ENCODE data around the gene ZDHHC17.
A peak's percentile ranks its signal among the peaks of the same experiment; 100 is the strongest.
"Not testable (repeated sequence)": the region's sequence is repeated elsewhere in the genome, so short reads cannot be mapped to it uniquely, and the experiment has no call there.

Gene ZDHHC17, protein sequence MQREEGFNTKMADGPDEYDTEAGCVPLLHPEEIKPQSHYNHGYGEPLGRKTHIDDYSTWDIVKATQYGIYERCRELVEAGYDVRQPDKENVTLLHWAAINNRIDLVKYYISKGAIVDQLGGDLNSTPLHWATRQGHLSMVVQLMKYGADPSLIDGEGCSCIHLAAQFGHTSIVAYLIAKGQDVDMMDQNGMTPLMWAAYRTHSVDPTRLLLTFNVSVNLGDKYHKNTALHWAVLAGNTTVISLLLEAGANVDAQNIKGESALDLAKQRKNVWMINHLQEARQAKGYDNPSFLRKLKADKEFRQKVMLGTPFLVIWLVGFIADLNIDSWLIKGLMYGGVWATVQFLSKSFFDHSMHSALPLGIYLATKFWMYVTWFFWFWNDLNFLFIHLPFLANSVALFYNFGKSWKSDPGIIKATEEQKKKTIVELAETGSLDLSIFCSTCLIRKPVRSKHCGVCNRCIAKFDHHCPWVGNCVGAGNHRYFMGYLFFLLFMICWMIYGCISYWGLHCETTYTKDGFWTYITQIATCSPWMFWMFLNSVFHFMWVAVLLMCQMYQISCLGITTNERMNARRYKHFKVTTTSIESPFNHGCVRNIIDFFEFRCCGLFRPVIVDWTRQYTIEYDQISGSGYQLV
- total RNA-seq, result 36.3 to 84.9 (median 52.3) reads per million in 9 experiments

DNA sequence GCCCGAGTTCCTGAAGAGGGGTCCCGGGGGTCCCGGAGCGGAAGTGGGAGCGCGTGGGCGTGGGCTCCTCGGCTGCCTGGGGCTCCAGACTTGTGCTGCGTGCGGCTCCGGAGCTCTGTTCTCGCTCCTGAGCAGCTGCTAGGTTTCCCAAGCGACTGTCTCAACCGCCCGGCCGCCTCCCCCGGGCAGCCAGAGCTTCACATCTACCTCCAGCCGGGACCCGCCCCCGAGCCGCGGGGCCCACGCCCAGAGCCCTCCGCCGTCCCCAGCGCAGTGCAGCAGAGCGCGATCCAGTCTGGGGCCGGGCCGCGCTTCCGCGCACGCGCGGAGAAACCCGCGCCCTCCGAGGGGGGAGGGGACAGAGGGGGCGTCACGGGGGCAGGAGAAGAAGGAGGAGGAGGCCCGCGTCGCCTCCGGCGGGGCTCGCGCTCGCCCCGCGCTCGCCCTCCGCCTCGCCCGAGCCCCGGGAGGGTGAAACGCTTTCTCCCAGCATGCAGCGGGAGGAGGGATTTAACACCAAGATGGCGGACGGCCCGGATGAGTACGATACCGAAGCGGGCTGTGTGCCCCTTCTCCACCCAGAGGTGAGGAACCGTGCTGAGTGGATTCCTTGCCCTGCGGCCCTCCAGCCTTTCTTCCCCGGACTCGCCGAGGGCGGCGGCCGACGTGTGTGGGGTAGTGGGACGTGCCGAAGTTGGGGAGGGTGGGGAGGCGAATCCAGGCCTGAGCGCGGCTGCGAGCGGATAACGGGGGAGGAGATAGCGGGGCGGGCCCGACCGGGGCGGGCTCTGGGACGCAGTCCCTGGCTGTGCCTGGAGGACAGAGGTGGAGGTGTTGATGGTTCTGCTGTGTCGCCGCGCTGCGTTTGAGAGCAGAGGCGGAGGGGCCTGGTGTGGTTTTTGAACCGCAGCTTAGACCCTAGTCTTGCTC, at the start of gene ZDHHC17:
ZDHHC17 (plus strand) TSS at position 370 of the 930 bp plus-strand sequence; CDS start at position 492, 122 bp downstream.
- ATAC-seq (replicated peaks), result peak; percentile 83
- Mint-ChIP-seq H3K27me3 (no peaks in the 10 kb centered on the region), H3K9me3 (no peaks in the 10 kb centered on the region), H3K4me1 (ENCODE audit: low read depth in 2 of 2) (peaks cover 15 to 36% of the 10 kb centered on the region in 2 donors), H3K27ac (peak within 1 kb of the TSS; percentile 97 to 98), H3K4me3 (peak within 1 kb of the TSS; percentile 92 to 96), H3K36me3 (ENCODE audit: insufficient read depth) (peaks cover 20% of the 10 kb centered on the region)
- peak; percentile 90 to 92 (median 92) for DNase-seq

DNA sequence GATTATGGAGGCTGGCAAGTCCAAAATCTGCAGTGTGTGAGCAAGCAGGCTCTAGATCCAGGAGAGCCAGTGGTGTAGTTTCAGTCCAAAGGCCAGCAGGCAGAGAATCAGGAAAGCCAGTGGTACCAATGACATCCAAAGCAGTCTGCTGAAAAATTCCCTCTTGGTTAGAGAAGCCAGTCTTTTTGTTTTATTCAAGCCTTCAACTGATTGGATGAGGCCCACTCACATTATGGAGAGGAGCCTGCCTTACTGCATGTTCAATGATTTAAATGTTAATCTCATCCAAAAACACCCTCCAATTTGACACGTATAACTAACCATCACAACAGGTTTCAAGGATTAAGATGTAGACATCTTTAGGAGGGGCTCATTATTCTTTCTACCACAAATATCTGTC, 49.5 kb upstream of the ZDHHC17 start:
- Mint-ChIP-seq H3K27ac (no peak overlapping the region), H3K4me3 (no peak overlapping the region), H3K4me1 (ENCODE audit: low read depth in 2 of 2) (no peaks in the 10 kb centered on the region), H3K36me3 (ENCODE audit: insufficient read depth) (no peaks in the 10 kb centered on the region), H3K27me3 (peaks cover 11 to 17% of the 10 kb centered on the region in 2 donors), H3K9me3 (no peaks in the 10 kb centered on the region)
- no peak for ATAC-seq (replicated peaks)
- no peak for DNase-seq

DNA sequence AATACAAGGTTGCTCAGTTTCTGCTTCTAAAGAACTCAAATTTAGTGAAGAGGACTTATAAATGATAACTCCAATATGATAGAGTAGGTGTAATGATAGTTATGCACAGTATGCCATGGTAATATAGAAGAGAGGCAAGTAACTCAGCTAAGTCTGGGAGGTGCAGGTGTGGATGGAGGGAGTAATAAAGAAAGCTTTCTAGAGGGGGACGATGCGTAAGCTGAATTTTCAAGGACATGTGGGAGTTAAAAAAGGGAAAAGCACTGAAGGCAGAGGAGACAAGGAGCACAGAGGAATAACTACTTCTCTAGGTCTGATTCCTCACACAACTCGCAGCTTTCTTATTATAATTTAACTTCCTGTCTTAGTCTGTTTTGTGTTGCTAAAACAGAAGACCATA, 49.1 kb upstream of the ZDHHC17 start:
- no peak for ATAC-seq (replicated peaks)
- Mint-ChIP-seq H3K9me3 (no peaks in the 10 kb centered on the region), H3K4me1 (ENCODE audit: low read depth in 2 of 2) (no peaks in the 10 kb centered on the region), H3K27me3 (peaks cover 15 to 17% of the 10 kb centered on the region in 2 donors), H3K27ac (no peak overlapping the region), H3K4me3 (no peak overlapping the region), H3K36me3 (ENCODE audit: insufficient read depth) (no peaks in the 10 kb centered on the region)
- no peak for DNase-seq

DNA sequence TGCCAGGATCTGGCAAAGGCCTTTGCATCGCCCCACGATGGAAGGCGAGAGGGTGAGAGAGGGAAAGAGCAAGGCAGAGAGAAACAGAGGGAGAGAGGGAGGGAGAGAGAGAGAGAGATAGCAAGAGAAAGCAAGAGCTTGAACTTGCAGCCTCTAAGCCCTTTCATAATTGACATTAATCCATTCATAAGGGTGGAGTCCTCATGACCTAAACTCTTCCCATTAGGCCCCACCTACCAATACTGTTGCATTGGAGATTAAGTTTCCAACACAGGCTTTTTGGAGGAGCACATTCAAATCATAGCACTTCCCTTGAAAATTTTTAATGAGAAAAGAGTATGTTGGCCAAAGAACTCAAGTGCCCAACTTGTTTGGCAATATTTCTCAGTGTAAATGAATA, 48.6 kb upstream of the ZDHHC17 start:
- H3K27me3 Mint-ChIP-seq, result peaks cover 15 to 20% of the 10 kb centered on the region in 2 donors
- H3K36me3 Mint-ChIP-seq (ENCODE audit: insufficient read depth), result no peaks in the 10 kb centered on the region
- H3K9me3 Mint-ChIP-seq, result no peaks in the 10 kb centered on the region
- H3K27ac Mint-ChIP-seq, result no peak overlapping the region
- H3K4me1 Mint-ChIP-seq (ENCODE audit: low read depth in 2 of 2), result no peaks in the 10 kb centered on the region
- DNase-seq, result no peak
- no peak for ATAC-seq (replicated peaks)
- no peak overlapping the region for H3K4me3 Mint-ChIP-seq

DNA sequence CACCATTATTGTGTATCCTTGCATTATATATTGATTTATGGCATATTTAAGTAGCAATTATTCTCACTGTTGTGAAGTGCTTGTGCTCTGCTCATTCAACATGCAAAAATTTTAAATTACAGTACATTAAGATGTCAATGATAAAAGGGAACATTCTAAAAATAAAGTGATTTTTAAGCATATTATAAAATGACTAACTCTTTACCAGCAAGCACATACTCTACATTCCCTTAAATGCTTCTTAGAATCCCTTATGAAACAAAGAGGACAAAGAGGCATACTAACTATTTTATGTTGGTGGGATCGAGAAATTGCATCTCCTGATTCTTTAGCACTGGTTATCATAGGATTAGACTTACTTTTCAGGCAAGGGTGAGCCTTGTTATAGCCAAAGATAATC, 46.6 kb upstream of the ZDHHC17 start:
- H3K27me3 Mint-ChIP-seq, result peaks cover 15 to 17% of the 10 kb centered on the region in 2 donors
- no peaks in the 10 kb centered on the region for H3K4me1 Mint-ChIP-seq (ENCODE audit: low read depth in 2 of 2)
- H3K36me3 Mint-ChIP-seq (ENCODE audit: insufficient read depth), result no peaks in the 10 kb centered on the region
- H3K27ac Mint-ChIP-seq, result no peak overlapping the region
- ATAC-seq (replicated peaks), result no peak
- no peak overlapping the region for H3K4me3 Mint-ChIP-seq
- no peak for DNase-seq
- H3K9me3 Mint-ChIP-seq, result no peaks in the 10 kb centered on the region

DNA sequence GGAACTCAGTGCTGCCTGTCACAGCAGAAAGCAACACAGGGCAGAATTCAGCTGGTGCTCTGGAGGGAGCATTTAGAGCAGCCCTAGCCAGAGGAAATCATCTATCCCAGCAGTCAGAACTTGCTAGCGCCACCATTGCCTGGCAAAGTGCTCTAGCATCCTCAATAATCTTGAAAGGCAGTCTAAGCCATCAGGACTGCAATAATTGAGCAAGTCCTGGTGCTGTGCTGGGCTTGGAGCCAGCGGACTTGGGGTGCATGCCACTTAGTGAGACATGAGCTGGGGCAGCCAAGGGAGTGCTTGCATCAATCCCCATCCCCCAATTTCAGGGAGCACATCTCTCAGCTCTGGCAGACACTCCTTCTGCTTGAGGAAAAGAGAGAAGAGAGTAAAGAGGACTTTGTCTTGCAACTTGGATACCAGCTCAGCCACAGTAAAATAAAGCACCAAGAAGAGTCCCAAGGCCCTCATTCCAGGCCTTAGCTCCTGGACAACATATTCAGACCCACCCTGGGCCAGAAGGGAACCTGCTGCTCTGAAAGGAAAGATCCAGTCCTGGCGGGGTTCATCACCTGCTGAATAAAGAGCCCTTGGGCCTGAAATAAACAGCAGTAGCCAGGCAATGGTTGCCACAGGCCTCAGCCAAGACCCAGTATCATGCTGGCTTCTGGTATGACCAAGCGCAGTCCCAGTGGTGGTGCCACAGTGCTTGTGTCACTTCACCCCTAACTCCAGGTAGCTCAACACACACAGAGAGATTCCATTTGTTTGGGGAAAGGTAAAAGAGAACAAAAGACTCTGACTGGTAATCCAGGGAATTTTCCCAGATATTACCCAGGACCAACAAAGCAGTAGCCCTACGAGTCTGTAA, 44.5 kb upstream of the ZDHHC17 start:
- DNase-seq, result no peak
- H3K36me3 Mint-ChIP-seq (ENCODE audit: insufficient read depth), result no peaks in the 10 kb centered on the region
- H3K27ac Mint-ChIP-seq, result no peak overlapping the region

DNA sequence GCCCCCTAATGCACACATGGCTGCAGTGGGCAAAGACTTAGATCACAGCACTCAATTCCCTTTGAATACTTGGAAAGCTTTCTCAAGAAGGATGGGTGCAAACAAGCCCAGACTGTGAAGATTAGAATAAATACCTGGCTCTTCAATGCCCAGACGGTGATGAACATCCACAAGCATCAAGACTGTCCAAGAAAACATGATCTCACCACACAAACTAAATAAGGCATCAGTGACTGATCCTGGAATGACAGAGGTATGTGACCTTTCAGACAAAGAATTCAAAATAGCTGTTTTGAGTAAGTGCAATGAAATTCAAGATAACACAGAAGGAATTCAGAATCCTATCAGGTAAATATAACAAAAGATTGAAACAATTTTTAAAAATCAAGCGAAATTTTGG, 43.8 kb upstream of the ZDHHC17 start:
- Mint-ChIP-seq H3K4me3 (no peak overlapping the region), H3K9me3 (no peaks in the 10 kb centered on the region), H3K27ac (no peak overlapping the region), H3K27me3 (peaks cover 15 to 17% of the 10 kb centered on the region in 2 donors), H3K36me3 (ENCODE audit: insufficient read depth) (no peaks in the 10 kb centered on the region), H3K4me1 (ENCODE audit: low read depth in 2 of 2) (no peaks in the 10 kb centered on the region)
- ATAC-seq (replicated peaks), result no peak
- DNase-seq, result no peak

More for the DNA sequence above, 44.5 kb upstream of the ZDHHC17 start:
- H3K27me3 Mint-ChIP-seq, result peaks cover 15 to 17% of the 10 kb centered on the region in 2 donors
- ATAC-seq (replicated peaks), result no peak
- H3K4me3 Mint-ChIP-seq, result no peak overlapping the region
- no peaks in the 10 kb centered on the region for H3K9me3 Mint-ChIP-seq
- H3K4me1 Mint-ChIP-seq (ENCODE audit: low read depth in 2 of 2), result no peaks in the 10 kb centered on the region

DNA sequence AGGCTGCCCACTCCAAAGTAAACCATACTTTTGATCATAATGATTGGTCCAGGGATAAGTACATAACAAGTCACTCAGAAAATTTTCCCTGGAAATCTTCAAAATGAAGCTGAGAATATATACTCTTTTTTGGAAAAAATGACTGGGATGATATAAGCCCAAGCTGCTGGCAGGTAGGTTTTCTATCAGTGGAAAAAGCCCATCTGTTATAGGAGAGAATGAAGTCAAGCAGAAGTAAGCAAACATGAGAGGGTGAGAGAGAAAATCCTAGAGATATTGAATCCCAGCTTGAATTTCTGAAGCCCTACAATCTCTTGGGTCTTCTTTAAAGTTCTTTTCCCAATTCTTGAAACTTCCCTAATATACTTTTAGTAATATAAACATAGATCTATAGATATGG, 37.3 kb upstream of the ZDHHC17 start:
- Mint-ChIP-seq H3K27ac (no peak overlapping the region), H3K4me1 (ENCODE audit: low read depth in 2 of 2) (no peaks in the 10 kb centered on the region), H3K4me3 (no peak overlapping the region), H3K36me3 (ENCODE audit: insufficient read depth) (no peaks in the 10 kb centered on the region), H3K9me3 (no peaks in the 10 kb centered on the region), H3K27me3 (no peaks in the 10 kb centered on the region)
- DNase-seq (no peak), ATAC-seq (replicated peaks) (no peak)

DNA sequence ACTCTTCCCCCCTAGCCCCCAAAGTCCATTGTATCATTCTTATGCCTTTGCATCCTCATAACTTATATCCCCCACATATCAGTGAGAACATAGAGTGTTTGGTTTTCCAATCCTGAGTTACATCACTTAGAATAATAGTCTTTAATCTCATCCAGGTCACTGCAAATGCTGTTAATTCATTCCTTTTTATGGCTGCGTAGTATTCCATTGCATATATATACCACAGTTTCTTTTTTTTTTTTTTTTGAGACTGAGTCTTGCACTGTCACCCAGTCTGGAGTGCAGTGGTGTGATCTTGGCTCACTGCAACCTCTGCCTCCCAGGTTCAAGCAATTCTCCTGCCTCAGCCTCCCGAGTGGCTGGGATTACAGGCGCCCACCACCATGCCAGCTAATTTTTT, 31.7 kb upstream of the ZDHHC17 start:
- not testable (repeated sequence) for H3K4me1 Mint-ChIP-seq (ENCODE audit: low read depth in 2 of 2); H3K9me3 Mint-ChIP-seq; H3K27ac Mint-ChIP-seq; H3K36me3 Mint-ChIP-seq (ENCODE audit: insufficient read depth); DNase-seq; H3K4me3 Mint-ChIP-seq; ATAC-seq (replicated peaks)
- H3K27me3 Mint-ChIP-seq, result peaks cover 30 to 36% of the 10 kb centered on the region in 2 donors

DNA sequence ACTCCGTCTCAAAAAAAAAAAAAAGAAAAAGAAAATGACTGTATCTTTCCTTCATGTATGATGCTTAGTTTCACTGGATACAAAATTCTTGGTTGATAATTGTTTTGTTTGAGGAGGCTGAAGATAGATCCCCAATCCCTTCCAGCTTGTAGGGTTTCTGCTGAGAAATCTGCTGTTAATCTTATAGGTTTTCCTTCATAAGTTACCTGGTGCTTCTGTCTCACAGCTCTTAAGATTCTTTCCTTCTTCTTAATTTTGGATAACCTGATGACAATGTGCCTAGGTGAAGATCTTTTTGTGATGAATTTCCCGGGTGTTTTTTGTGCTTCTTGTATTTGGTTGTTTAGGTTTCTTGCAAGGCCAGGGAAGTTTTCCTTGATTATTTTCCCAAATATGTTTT, 26.2 kb upstream of the ZDHHC17 start:
- not testable (repeated sequence) for H3K27ac Mint-ChIP-seq; H3K4me1 Mint-ChIP-seq (ENCODE audit: low read depth in 2 of 2); H3K36me3 Mint-ChIP-seq (ENCODE audit: insufficient read depth); DNase-seq; H3K9me3 Mint-ChIP-seq; H3K4me3 Mint-ChIP-seq; ATAC-seq (replicated peaks)
- H3K27me3 Mint-ChIP-seq, result peaks cover 69 to 75% of the 10 kb centered on the region in 2 donors

DNA sequence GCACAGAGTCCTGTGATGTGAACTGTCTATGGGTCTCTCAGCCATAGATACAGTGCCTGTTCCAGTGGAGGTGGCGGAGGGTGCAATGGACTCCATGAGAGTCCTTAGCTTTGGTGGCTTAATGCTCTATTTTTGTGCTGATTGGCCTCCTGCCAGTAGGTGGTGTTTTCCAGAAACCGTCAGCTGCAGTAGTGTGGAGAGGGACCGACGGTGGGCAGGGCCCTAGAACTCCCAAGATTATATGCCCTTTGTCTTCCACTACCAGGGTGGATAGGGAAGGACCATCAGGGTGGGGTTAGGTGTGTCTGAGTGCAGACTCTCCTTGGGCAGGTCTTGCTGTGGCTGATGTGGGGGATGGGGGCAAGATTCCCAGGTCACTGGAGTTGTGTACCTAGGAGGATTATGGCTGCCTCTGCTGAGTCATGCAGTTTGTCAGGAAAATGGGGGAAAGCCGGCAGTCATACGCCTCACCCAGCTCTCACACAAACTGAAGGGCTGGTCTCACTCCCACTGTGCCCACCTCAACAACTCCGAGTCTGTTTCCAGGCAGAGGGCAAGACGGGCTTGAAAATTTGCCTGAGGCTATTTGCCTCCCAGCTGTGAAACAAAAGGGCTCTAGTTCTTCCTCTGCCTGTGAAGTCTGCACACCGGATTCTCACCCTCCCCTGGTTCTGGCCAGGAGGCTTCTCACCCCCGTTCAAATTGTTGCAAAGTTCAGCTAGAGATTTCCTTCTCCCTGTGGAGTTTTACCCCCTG, 24.9 kb upstream of the ZDHHC17 start:
- Mint-ChIP-seq H3K9me3 (no peaks in the 10 kb centered on the region), H3K36me3 (ENCODE audit: insufficient read depth) (no peaks in the 10 kb centered on the region), H3K4me1 (ENCODE audit: low read depth in 2 of 2) (no peaks in the 10 kb centered on the region), H3K4me3 (no peak overlapping the region), H3K27me3 (peaks cover 75 to 82% of the 10 kb centered on the region in 2 donors), H3K27ac (no peak overlapping the region)
- ATAC-seq (replicated peaks) (no peak), DNase-seq (no peak)

DNA sequence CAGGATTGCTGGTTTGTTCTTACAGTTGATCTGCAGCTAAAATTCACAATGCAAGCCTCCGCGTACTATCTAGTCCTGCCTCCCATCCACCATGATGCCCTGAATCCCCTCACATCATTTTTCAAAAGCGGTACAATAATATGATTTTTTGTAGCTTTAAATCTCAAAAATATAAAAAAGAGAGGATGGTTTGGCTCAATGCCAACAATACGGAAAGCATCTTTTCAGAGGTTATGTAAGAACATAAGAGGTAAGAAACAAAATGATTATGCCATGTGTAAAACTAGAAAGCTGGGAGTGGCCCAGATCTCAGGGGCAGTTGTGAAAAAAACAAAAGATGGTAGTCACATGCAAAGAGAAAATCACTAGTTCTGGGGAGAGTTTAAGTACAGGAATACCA, 24.0 kb upstream of the ZDHHC17 start:
- DNase-seq, result no peak

More for the DNA sequence above, 24.0 kb upstream of the ZDHHC17 start:
- H3K27me3 Mint-ChIP-seq, result peaks cover 74 to 77% of the 10 kb centered on the region in 2 donors
- no peak overlapping the region for H3K4me3 Mint-ChIP-seq
- no peaks in the 10 kb centered on the region for H3K4me1 Mint-ChIP-seq (ENCODE audit: low read depth in 2 of 2)
- no peak overlapping the region for H3K27ac Mint-ChIP-seq
- no peak for ATAC-seq (replicated peaks)
- no peaks in the 10 kb centered on the region for H3K36me3 Mint-ChIP-seq (ENCODE audit: insufficient read depth)
- no peaks in the 10 kb centered on the region for H3K9me3 Mint-ChIP-seq

Measured in effector memory CD8-positive, alpha-beta T cell (primary cell).